Gastroesophageal sphincter (tissue), 4 donors: ENCODE data around the gene OR6F1. TPM values are rescaled to one million over a fixed set of nuclear protein-coding genes. Genes with fewer than 3 reads are reported as not detected.
"Not testable (repeated sequence)": the region's sequence is repeated elsewhere in the genome, so short reads cannot be mapped to it uniquely, and the experiment has no call there.

Source experiments
- ATAC-seq: fragments of 150-250 bp; one replicate; pipeline ENCODE4 v1.9.1; 2016; ENCODE audit warnings: mild to moderate bottlenecking, moderate library complexity
- H3K27ac ChIP-seq, 4 donors: fragments of 200-600 bp; sonication (generic) in 3 of 4; 1 replicate in 3 of 4; 2 replicates in 1 of 4; pipeline ENCODE4 v1.5.1; 2016 to 2019
- H3K27me3 ChIP-seq: fragments of 200-600 bp; sonication (generic); one replicate; pipeline ENCODE4 v1.5.1; 2019
- H3K36me3 ChIP-seq, 2 donors: fragments of 200-600 bp; sonication (generic); one replicate each; pipeline ENCODE4 v1.5.1; 2019; ENCODE audit warnings: control low read depth in 1 of 2
- H3K4me1 ChIP-seq, 3 donors: fragments of 200-600 bp; sonication (generic); 1 replicate in 2 of 3; 2 replicates in 1 of 3; pipeline ENCODE4 v1.5.1; 2016 to 2019; ENCODE audit warnings: control low read depth in 2 of 3
- H3K4me3 ChIP-seq, 2 donors: fragments of 200-600 bp; sonication (generic); one replicate each; pipeline ENCODE4 v1.5.1; 2019; ENCODE audit warnings: mild to moderate bottlenecking in 1 of 2, moderate library complexity in 1 of 2
- H3K9me3 ChIP-seq, 3 donors: fragments of 200-600 bp; sonication (generic); one replicate each; pipeline ENCODE4 v1.5.1; 2017 to 2019; ENCODE audit warnings: control low read depth in 2 of 3
- CTCF ChIP-seq, 4 experiments: fragments of 200-600 bp in 2 of 4; fragments of 450-650 bp in 2 of 4; sonication (generic) in 1 of 4; IDR thresholded peaks; one replicate each; pipeline ENCODE4 v1.5.1; 2017 to 2019; ENCODE audit warnings: antibody characterized with exemption in 4 of 4, mild to moderate bottlenecking in 2 of 4, moderate library complexity in 2 of 4
- EP300 ChIP-seq: sonication (generic); formaldehyde crosslinking; IDR thresholded peaks from one replicate; pipeline ENCODE4 v1.6.1; 2017; ENCODE audit warnings: antibody characterized with exemption, mild to moderate bottlenecking
- POLR2A ChIP-seq, 2 donors: fragments of 450-650 bp; IDR thresholded peaks; one replicate each; pipeline ENCODE4 v1.6.1; 2017; ENCODE audit warnings: antibody characterized with exemption in 2 of 2, mild to moderate bottlenecking in 2 of 2, moderate library complexity in 1 of 2
- POLR2AphosphoS5 ChIP-seq: sonication (generic); formaldehyde crosslinking; IDR thresholded peaks from one replicate; pipeline ENCODE4 v1.6.1; 2017; ENCODE audit warnings: antibody characterized with exemption
- WGBS, 2 donors: methylation state at CpG; one replicate each; pipeline ENCODE4 v1.1.5; 2018; ENCODE audit warnings: low coverage in 1 of 2; 5-methylcytosine and 5-hydroxymethylcytosine counted together
- total RNA-seq, 4 donors: library from RNA; depleted of rRNA; stranded (reverse); fragments of >200 nt; gene quantifications; one replicate each; pipeline ENCODE4 v1.1.0, GENCODE V29; 2016

Gene OR6F1
- total RNA-seq: not detected

GRCh38 chr1:247716546-247716945, at the start of gene OR6F1:
OR6F1 (minus strand) TSS chr1:247716646; CDS start chr1:247712755, 3,891 bp downstream.
- Histone ChIP-seq H3K4me3 (no peak within 1 kb of the TSS), H3K27ac (no peak within 1 kb of the TSS), H3K9me3 (peaks cover 0 to 12% (median 0%) of the 10 kb centered on the region in 3 donors), H3K27me3 (no peaks in the 10 kb centered on the region), H3K36me3 (no peaks in the 10 kb centered on the region), H3K4me1 (no peaks in the 10 kb centered on the region)
- 72 to 80% methylated on average over 3 of the region's 3 CpGs for whole genome bisulfite sequencing, 2 donors
- TF ChIP-seq EP300: no peak
- no peak for TF ChIP-seq POLR2A (IDR thresholded peaks at IDR 0.05)
- TF ChIP-seq CTCF (IDR thresholded peaks at IDR 0.05): no peak
- no peak for ATAC-seq

- Histone ChIP-seq H3K27me3 (no peaks in the 10 kb centered on the region), H3K36me3 (no peaks in the 10 kb centered on the region), H3K27ac (no peak within 1 kb of the TSS), H3K4me3 (no peak within 1 kb of the TSS), H3K4me1 (no peaks in the 10 kb centered on the region), H3K9me3 (no peaks in the 10 kb centered on the region)
- WGBS, 2 donors: 72 to 78% methylated on average over 3 of the region's 3 CpGs
- TF ChIP-seq POLR2A (IDR thresholded peaks at IDR 0.05): no peak
- TF ChIP-seq EP300: no peak
- TF ChIP-seq POLR2AphosphoS5: no peak
- TF ChIP-seq CTCF (IDR thresholded peaks at IDR 0.05): no peak
- no peak for ATAC-seq
These were observed 44.0 kb upstream of the OR6F1 start, which contains the start of gene OR1C1 for GRCh38 chr1:247760456-247760855. OR1C1 (minus strand) TSS chr1:247760556; CDS start chr1:247758406, 2,150 bp downstream.

GRCh38 chr1:247754311-247754710, 37.9 kb upstream of the OR6F1 start:
- peaks cover 0 to 12% (median 0%) of the 10 kb centered on the region in 3 donors for H3K9me3 ChIP-seq
- H3K4me1 ChIP-seq, ATAC-seq, H3K36me3 ChIP-seq, H3K27me3 ChIP-seq, H3K4me3 ChIP-seq, H3K27ac ChIP-seq: not testable (repeated sequence)
- WGBS, 2 donors: 85 to 92% methylated on average over 1 of the region's 1 CpG

DNA sequence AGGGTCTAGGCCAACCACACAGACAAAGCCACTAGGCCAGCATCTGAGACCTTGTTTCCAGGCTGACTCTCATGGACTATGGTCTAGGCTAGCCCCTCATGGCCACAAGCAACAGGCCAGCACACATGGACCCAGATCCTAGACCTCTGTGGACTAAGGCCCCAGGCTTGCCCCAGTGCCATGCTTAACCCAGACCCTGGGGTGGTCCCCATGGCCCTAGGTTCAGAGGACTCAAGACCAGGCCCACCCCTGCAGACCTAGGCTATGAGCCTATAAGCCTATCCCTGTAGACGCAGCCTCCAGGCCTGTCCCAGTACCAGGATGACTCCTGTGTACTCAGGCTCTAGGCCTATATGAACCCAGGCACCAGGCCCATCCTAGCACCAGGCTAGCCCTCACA, 33.4 kb upstream of the OR6F1 start:
- no peak for TF ChIP-seq EP300
- TF ChIP-seq POLR2AphosphoS5: no peak
- TF ChIP-seq CTCF (IDR thresholded peaks at IDR 0.05): no peak
- TF ChIP-seq POLR2A (IDR thresholded peaks at IDR 0.05): no peak
- Histone ChIP-seq H3K36me3 (no peaks in the 10 kb centered on the region), H3K27ac (no peak overlapping the region), H3K9me3 (peaks cover 0 to 20% (median 0%) of the 10 kb centered on the region in 3 donors), H3K4me1 (no peaks in the 10 kb centered on the region), H3K4me3 (no peak overlapping the region), H3K27me3 (no peaks in the 10 kb centered on the region)
- no CpG with 5 or more reads among the region's 1 CpG for WGBS, 2 donors
- ATAC-seq: no peak

DNA sequence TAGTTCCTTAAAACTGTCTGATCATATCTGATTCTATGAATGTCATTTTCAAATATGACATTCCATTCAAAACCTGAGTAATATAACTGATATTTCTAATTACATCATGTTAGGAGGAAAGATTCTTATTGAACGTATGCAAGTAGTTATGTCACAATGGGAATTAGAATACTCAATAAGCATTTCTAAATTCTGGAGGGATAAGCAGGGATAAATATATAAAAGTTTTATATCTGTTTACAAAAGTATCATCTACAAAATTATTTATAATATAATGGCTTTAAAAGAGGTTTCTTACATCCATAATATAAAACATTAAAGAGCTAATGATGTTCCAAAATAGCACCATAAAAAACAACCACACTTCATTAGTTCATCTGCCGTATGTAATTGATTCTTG, 31.6 kb upstream of the OR6F1 start, which contains the start of gene OR14A2:
Gene OR14A2, minus strand, starts transcription at position 101 of the 400 bp plus-strand sequence.
- no peak for ATAC-seq
- peaks cover 0 to 20% (median 0%) of the 10 kb centered on the region in 3 donors for H3K9me3 ChIP-seq
- WGBS, 2 donors: 89 to 91% methylated on average over 2 of the region's 2 CpGs
- H3K4me1 ChIP-seq: no peaks in the 10 kb centered on the region
- no peaks in the 10 kb centered on the region for H3K27me3 ChIP-seq
- H3K27ac ChIP-seq: no peak within 1 kb of the TSS
- H3K36me3 ChIP-seq: no peaks in the 10 kb centered on the region
- TF ChIP-seq EP300: no peak
- TF ChIP-seq CTCF (IDR thresholded peaks at IDR 0.05): no peak
- TF ChIP-seq POLR2AphosphoS5: no peak
- no peak for TF ChIP-seq POLR2A (IDR thresholded peaks at IDR 0.05)
- H3K4me3 ChIP-seq: no peak within 1 kb of the TSS
